HPDE6-E6E7 (cell line): Measurements from ENCODE around the gene RUNX1.

Source experiments
- DNase-seq: peaks from one replicate; pipeline ENCODE4 v3.0.0; 2011; ENCODE audit warnings: missing footprints; ENCODE audit errors: extremely low spot score

The RUNX1 gene

GRCh38 chr21:34881421-34881820 is 167.7 kb downstream of the RUNX1 start:
- no peak for DNase-seq

- no peak for DNase-seq
Measured at GRCh38 chr21:34880401-34880800, 168.7 kb downstream of the RUNX1 start.

- DNase-seq = no peak
Measured at GRCh38 chr21:34878940-34879339, 170.2 kb downstream of the RUNX1 start.

- no peak for DNase-seq
Measured at GRCh38 chr21:34878501-34878900, 170.6 kb downstream of the RUNX1 start.

GRCh38 chr21:34877485-34878128 is 171.5 kb downstream of the RUNX1 start:
- no peak for DNase-seq

GRCh38 chr21:34875830-34876229 is 173.3 kb downstream of the RUNX1 start:
- no peak for DNase-seq

GRCh38 chr21:34874684-34875513 is 174.2 kb downstream of the RUNX1 start:
- no peak for DNase-seq

- DNase-seq = no peak
Measured at GRCh38 chr21:34871026-34871908, 177.8 kb downstream of the RUNX1 start.

GRCh38 chr21:34870246-34870645 is 178.9 kb downstream of the RUNX1 start:
- no peak for DNase-seq

- no peak for DNase-seq
Measured at GRCh38 chr21:34869545-34869944, 179.6 kb downstream of the RUNX1 start.

- DNase-seq = no peak
Measured at GRCh38 chr21:34867785-34868184, 181.3 kb downstream of the RUNX1 start.

- no peak for DNase-seq
Measured at GRCh38 chr21:34865400-34866241, 183.5 kb downstream of the RUNX1 start.

GRCh38 chr21:34864370-34865149 is 184.5 kb downstream of the RUNX1 start:
- no peak for DNase-seq

GRCh38 chr21:34862951-34863350 is 186.2 kb downstream of the RUNX1 start:
- DNase-seq = no peak

- no peak for DNase-seq
Measured at GRCh38 chr21:34861258-34861657, 187.8 kb downstream of the RUNX1 start.

- DNase-seq = no peak
Measured at GRCh38 chr21:34859976-34860653, 189.0 kb downstream of the RUNX1 start.

- DNase-seq = no peak
Measured at GRCh38 chr21:34858559-34858958, 190.5 kb downstream of the RUNX1 start.

- no peak for DNase-seq
Measured at GRCh38 chr21:34857874-34858273, 191.2 kb downstream of the RUNX1 start.

GRCh38 chr21:34857122-34857713 is 191.9 kb downstream of the RUNX1 start:
- no peak for DNase-seq

- no peak for DNase-seq
Measured at GRCh38 chr21:34852448-34852847, 196.7 kb downstream of the RUNX1 start.
